Measurements from ENCODE around the gene MTMR1.

MTMR1 gene

GRCh38 chrX:150692831-150693724 lies at the start of gene MTMR1:
MTMR1 (plus strand) TSS chrX:150693396; CDS start chrX:150693531, 135 bp downstream.
- Histone ChIP-seq H3K36me3 (ENCODE audit: insufficient read depth, low read length) (no peaks in the 10 kb centered on the region), H3K4me3 (ENCODE audit: low read length) (peak within 1 kb of the TSS; percentile 62), H3K9me3 (ENCODE audit: low read length) (no peaks in the 10 kb centered on the region), H3K4me1 (ENCODE audit: insufficient read depth, low read length) (peaks cover 8% of the 10 kb centered on the region), H2AFZ (ENCODE audit: low read depth, low read length) (peak within 1 kb of the TSS; percentile 49), H3K27me3 (ENCODE audit: insufficient read depth, low read length) (no peaks in the 10 kb centered on the region)

GRCh38 chrX:150643958-150644357 lies 49.2 kb upstream of the MTMR1 start:
- Histone ChIP-seq H3K27me3 (ENCODE audit: insufficient read depth, low read length) (no peaks in the 10 kb centered on the region), H3K4me3 (ENCODE audit: low read length) (no peak overlapping the region), H3K9me3 (ENCODE audit: low read length) (no peaks in the 10 kb centered on the region), H3K36me3 (ENCODE audit: insufficient read depth, low read length) (peaks cover 9% of the 10 kb centered on the region), H3K4me1 (ENCODE audit: insufficient read depth, low read length) (peaks cover 2% of the 10 kb centered on the region), H2AFZ (ENCODE audit: low read depth, low read length) (no peak overlapping the region)

GRCh38 chrX:150644422-150644821 lies 48.8 kb upstream of the MTMR1 start:
- peaks cover 9% of the 10 kb centered on the region for H3K36me3 ChIP-seq (ENCODE audit: insufficient read depth, low read length)
- H3K4me3 ChIP-seq (ENCODE audit: low read length): no peak overlapping the region
- no peak overlapping the region for H2AFZ ChIP-seq (ENCODE audit: low read depth, low read length)
- no peaks in the 10 kb centered on the region for H3K9me3 ChIP-seq (ENCODE audit: low read length)
- H3K27me3 ChIP-seq (ENCODE audit: insufficient read depth, low read length): no peaks in the 10 kb centered on the region
- peaks cover 2% of the 10 kb centered on the region for H3K4me1 ChIP-seq (ENCODE audit: insufficient read depth, low read length)

GRCh38 chrX:150647331-150647730 lies 45.9 kb upstream of the MTMR1 start:
- Histone ChIP-seq H3K27me3 (ENCODE audit: insufficient read depth, low read length) (no peaks in the 10 kb centered on the region), H3K36me3 (ENCODE audit: insufficient read depth, low read length) (peaks cover 2% of the 10 kb centered on the region), H3K9me3 (ENCODE audit: low read length) (no peaks in the 10 kb centered on the region), H3K4me3 (ENCODE audit: low read length) (no peak overlapping the region), H2AFZ (ENCODE audit: low read depth, low read length) (no peak overlapping the region), H3K4me1 (ENCODE audit: insufficient read depth, low read length) (peaks cover 2% of the 10 kb centered on the region)

GRCh38 chrX:150648296-150648940 lies 44.8 kb upstream of the MTMR1 start:
- Histone ChIP-seq H3K36me3 (ENCODE audit: insufficient read depth, low read length) (no peaks in the 10 kb centered on the region), H3K9me3 (ENCODE audit: low read length) (no peaks in the 10 kb centered on the region), H3K4me3 (ENCODE audit: low read length) (no peak overlapping the region), H3K27me3 (ENCODE audit: insufficient read depth, low read length) (no peaks in the 10 kb centered on the region), H3K4me1 (ENCODE audit: insufficient read depth, low read length) (peaks cover 2% of the 10 kb centered on the region), H2AFZ (ENCODE audit: low read depth, low read length) (no peak overlapping the region)

GRCh38 chrX:150649096-150649870 lies 43.9 kb upstream of the MTMR1 start:
- no peaks in the 10 kb centered on the region for H3K9me3 ChIP-seq (ENCODE audit: low read length)
- no peaks in the 10 kb centered on the region for H3K27me3 ChIP-seq (ENCODE audit: insufficient read depth, low read length)
- no peak overlapping the region for H2AFZ ChIP-seq (ENCODE audit: low read depth, low read length)
- peaks cover 2% of the 10 kb centered on the region for H3K4me1 ChIP-seq (ENCODE audit: insufficient read depth, low read length)
- H3K4me3 ChIP-seq (ENCODE audit: low read length): no peak overlapping the region
- H3K36me3 ChIP-seq (ENCODE audit: insufficient read depth, low read length): peaks cover 2% of the 10 kb centered on the region

GRCh38 chrX:150651906-150652305 lies 41.3 kb upstream of the MTMR1 start:
- Histone ChIP-seq H3K27me3 (ENCODE audit: insufficient read depth, low read length) (no peaks in the 10 kb centered on the region), H3K4me1 (ENCODE audit: insufficient read depth, low read length) (no peaks in the 10 kb centered on the region), H3K4me3 (ENCODE audit: low read length) (no peak overlapping the region), H3K9me3 (ENCODE audit: low read length) (no peaks in the 10 kb centered on the region), H3K36me3 (ENCODE audit: insufficient read depth, low read length) (peaks cover 2% of the 10 kb centered on the region), H2AFZ (ENCODE audit: low read depth, low read length) (no peak overlapping the region)

GRCh38 chrX:150655788-150656187 lies 37.4 kb upstream of the MTMR1 start:
- Histone ChIP-seq H2AFZ (ENCODE audit: low read depth, low read length) (no peak overlapping the region), H3K36me3 (ENCODE audit: insufficient read depth, low read length) (peaks cover 3% of the 10 kb centered on the region)

GRCh38 chrX:150663073-150663472 lies 30.1 kb upstream of the MTMR1 start:
- Histone ChIP-seq H2AFZ (ENCODE audit: low read depth, low read length) (no peak overlapping the region), H3K9me3 (ENCODE audit: low read length) (peaks cover 2% of the 10 kb centered on the region), H3K27me3 (ENCODE audit: insufficient read depth, low read length) (no peaks in the 10 kb centered on the region), H3K4me1 (ENCODE audit: insufficient read depth, low read length) (no peaks in the 10 kb centered on the region), H3K4me3 (ENCODE audit: low read length) (no peak overlapping the region), H3K36me3 (ENCODE audit: insufficient read depth, low read length) (peaks cover 7% of the 10 kb centered on the region)

More at GRCh38 chrX:150655788-150656187, 37.4 kb upstream of the MTMR1 start:
- Histone ChIP-seq H3K27me3 (ENCODE audit: insufficient read depth, low read length) (no peaks in the 10 kb centered on the region), H3K4me3 (ENCODE audit: low read length) (no peak overlapping the region), H3K4me1 (ENCODE audit: insufficient read depth, low read length) (no peaks in the 10 kb centered on the region), H3K9me3 (ENCODE audit: low read length) (no peaks in the 10 kb centered on the region)

GRCh38 chrX:150664290-150664689 lies 28.9 kb upstream of the MTMR1 start:
- Histone ChIP-seq H3K4me1 (ENCODE audit: insufficient read depth, low read length) (no peaks in the 10 kb centered on the region), H2AFZ (ENCODE audit: low read depth, low read length) (no peak overlapping the region), H3K4me3 (ENCODE audit: low read length) (no peak overlapping the region), H3K27me3 (ENCODE audit: insufficient read depth, low read length) (no peaks in the 10 kb centered on the region), H3K36me3 (ENCODE audit: insufficient read depth, low read length) (peaks cover 7% of the 10 kb centered on the region), H3K9me3 (ENCODE audit: low read length) (peaks cover 4% of the 10 kb centered on the region)

GRCh38 chrX:150676221-150676620 lies 17.0 kb upstream of the MTMR1 start:
- peaks cover 5% of the 10 kb centered on the region for H3K36me3 ChIP-seq (ENCODE audit: insufficient read depth, low read length)
- no peaks in the 10 kb centered on the region for H3K9me3 ChIP-seq (ENCODE audit: low read length)
- no peak overlapping the region for H3K4me3 ChIP-seq (ENCODE audit: low read length)
- H3K4me1 ChIP-seq (ENCODE audit: insufficient read depth, low read length): no peaks in the 10 kb centered on the region
- peaks cover 2% of the 10 kb centered on the region for H3K27me3 ChIP-seq (ENCODE audit: insufficient read depth, low read length)
- H2AFZ ChIP-seq (ENCODE audit: low read depth, low read length): no peak overlapping the region

- H3K27me3 ChIP-seq (ENCODE audit: insufficient read depth, low read length): no peaks in the 10 kb centered on the region
- no peaks in the 10 kb centered on the region for H3K36me3 ChIP-seq (ENCODE audit: insufficient read depth, low read length)
- no peaks in the 10 kb centered on the region for H3K4me1 ChIP-seq (ENCODE audit: insufficient read depth, low read length)
- H3K9me3 ChIP-seq (ENCODE audit: low read length): no peaks in the 10 kb centered on the region
- H2AFZ ChIP-seq (ENCODE audit: low read depth, low read length): no peak overlapping the region
- H3K4me3 ChIP-seq (ENCODE audit: low read length): no peak overlapping the region
Measured at GRCh38 chrX:150680974-150681373, 12.2 kb upstream of the MTMR1 start.

- H3K27me3 ChIP-seq (ENCODE audit: insufficient read depth, low read length): no peaks in the 10 kb centered on the region
- H3K36me3 ChIP-seq (ENCODE audit: insufficient read depth, low read length): no peaks in the 10 kb centered on the region
- H2AFZ ChIP-seq (ENCODE audit: low read depth, low read length): no peak overlapping the region
- H3K9me3 ChIP-seq (ENCODE audit: low read length): no peaks in the 10 kb centered on the region
- H3K4me3 ChIP-seq (ENCODE audit: low read length): no peak overlapping the region
- no peaks in the 10 kb centered on the region for H3K4me1 ChIP-seq (ENCODE audit: insufficient read depth, low read length)
Measured at GRCh38 chrX:150683112-150683511, 10.1 kb upstream of the MTMR1 start.

Measured in neuron (in vitro differentiated cells).